Osteoblast (primary cell): ENCODE results near the gene FAM20C. TPM values are rescaled to one million over a fixed set of nuclear protein-coding genes. Genes with fewer than 3 reads are reported as not detected.

Experiments
- DNase-seq: peaks from one replicate; pipeline ENCODE4 v3.0.0; 2011; ENCODE audit warnings: low spot score, mixed read lengths; ENCODE audit not compliant: insufficient read length; ENCODE audit errors: missing footprints
- H2AFZ ChIP-seq: 2 replicates; pipeline ENCODE4 v1.6.0; 2011; ENCODE audit warnings: mild to moderate bottlenecking, low read length
- H3K27ac ChIP-seq: 2 replicates; pipeline ENCODE4 v1.5.1; 2011; ENCODE audit warnings: mild to moderate bottlenecking, low read depth, low read length, moderate library complexity
- H3K27me3 ChIP-seq: 2 replicates; pipeline ENCODE4 v1.6.0; 2012; ENCODE audit warnings: mild to moderate bottlenecking, control low read depth, inconsistent platforms, low read length, moderate library complexity; ENCODE audit not compliant: insufficient read depth
- H3K36me3 ChIP-seq: 2 replicates; pipeline ENCODE4 v1.5.1; 2011; ENCODE audit warnings: mild to moderate bottlenecking, low read length, control low read depth, moderate library complexity; ENCODE audit not compliant: insufficient read depth
- H3K4me1 ChIP-seq: 2 replicates; pipeline ENCODE4 v1.5.1; 2011; ENCODE audit warnings: mild to moderate bottlenecking, low read length, control low read depth, moderate library complexity; ENCODE audit not compliant: insufficient read depth
- H3K4me2 ChIP-seq: 2 replicates; pipeline ENCODE4 v1.6.0; 2011; ENCODE audit warnings: mild to moderate bottlenecking, low read length; ENCODE audit not compliant: insufficient read depth
- H3K4me3 ChIP-seq: fragments of 200-600 bp; sonication (generic); 3 replicates; pipeline ENCODE4 v1.5.1; 2012; ENCODE audit warnings: mild to moderate bottlenecking, low read length, inconsistent platforms; ENCODE audit not compliant: insufficient read depth
- H3K79me2 ChIP-seq: 2 replicates; pipeline ENCODE4 v1.6.0; 2012; ENCODE audit warnings: mild to moderate bottlenecking, low read length, control low read depth, inconsistent platforms; ENCODE audit not compliant: insufficient read depth
- H3K9me3 ChIP-seq: 2 replicates; pipeline ENCODE4 v1.5.1; 2011; ENCODE audit warnings: low read depth, low read length, control low read depth
- H4K20me1 ChIP-seq: 2 replicates; pipeline ENCODE4 v1.6.0; 2012; ENCODE audit warnings: mild to moderate bottlenecking, low read length, control low read depth; ENCODE audit not compliant: insufficient read depth
- CTCF ChIP-seq: IDR thresholded peaks from 2 replicates; pipeline ENCODE4 v1.5.1; 2011; ENCODE audit warnings: mild to moderate bottlenecking, low read depth, low read length, moderate library complexity; ENCODE audit errors: extremely low read depth
- total RNA-seq: library from RNA; depleted of rRNA; stranded (reverse); fragments of >200 nt; gene quantifications from 2 replicates; pipeline ENCODE4 v1.2.3, GENCODE V29; 2012

The FAM20C gene
- total RNA-seq, 1 donor, result 46.0 TPM

DNA sequence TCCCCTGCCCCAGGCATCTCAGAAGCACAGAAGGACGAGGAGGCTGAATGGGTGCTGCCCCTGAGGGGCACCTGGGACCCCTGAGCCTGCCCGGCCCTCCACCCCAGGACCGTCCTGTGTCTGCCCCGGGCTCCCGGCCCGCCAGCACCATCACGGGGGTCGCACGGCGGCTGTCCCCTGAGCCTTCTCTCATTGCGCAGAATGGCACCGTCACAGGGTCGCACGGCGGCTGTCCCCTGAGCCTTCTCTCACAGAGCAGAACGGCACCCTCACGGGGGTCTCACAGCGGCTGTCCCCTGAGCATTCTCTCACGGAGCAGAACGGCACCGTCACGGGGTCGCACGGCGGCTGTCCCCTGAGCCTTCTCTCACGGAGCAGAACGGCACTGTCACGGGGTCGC lies 31.5 kb downstream of the FAM20C start:
- Histone ChIP-seq H3K4me2 (no peak overlapping the region), H3K27ac (no peak overlapping the region), H2AFZ (no peak overlapping the region), H3K36me3 (peaks cover 25% of the 10 kb centered on the region), H4K20me1 (peaks cover 56% of the 10 kb centered on the region), H3K79me2 (peaks cover 42% of the 10 kb centered on the region), H3K4me1 (peaks cover 20% of the 10 kb centered on the region), H3K9me3 (no peaks in the 10 kb centered on the region), H3K27me3 (no peaks in the 10 kb centered on the region), H3K4me3 (no peak overlapping the region)
- no peak for TF ChIP-seq CTCF
- DNase-seq, result no peak

GRCh38 chr7:226281-226895 lies 34.0 kb downstream of the FAM20C start:
- no peak overlapping the region for H3K4me3 ChIP-seq
- no peak for TF ChIP-seq CTCF
- H3K27ac ChIP-seq, result peak overlapping the region; percentile 37
- H3K27me3 ChIP-seq, result no peaks in the 10 kb centered on the region
- peaks cover 29% of the 10 kb centered on the region for H3K36me3 ChIP-seq
- peaks cover 50% of the 10 kb centered on the region for H3K79me2 ChIP-seq
- no peak overlapping the region for H3K4me2 ChIP-seq
- H4K20me1 ChIP-seq, result peaks cover 59% of the 10 kb centered on the region
- H3K4me1 ChIP-seq, result peaks cover 34% of the 10 kb centered on the region
- H3K9me3 ChIP-seq, result no peaks in the 10 kb centered on the region
- H2AFZ ChIP-seq, result no peak overlapping the region
- peak; percentile 98 for DNase-seq

DNA sequence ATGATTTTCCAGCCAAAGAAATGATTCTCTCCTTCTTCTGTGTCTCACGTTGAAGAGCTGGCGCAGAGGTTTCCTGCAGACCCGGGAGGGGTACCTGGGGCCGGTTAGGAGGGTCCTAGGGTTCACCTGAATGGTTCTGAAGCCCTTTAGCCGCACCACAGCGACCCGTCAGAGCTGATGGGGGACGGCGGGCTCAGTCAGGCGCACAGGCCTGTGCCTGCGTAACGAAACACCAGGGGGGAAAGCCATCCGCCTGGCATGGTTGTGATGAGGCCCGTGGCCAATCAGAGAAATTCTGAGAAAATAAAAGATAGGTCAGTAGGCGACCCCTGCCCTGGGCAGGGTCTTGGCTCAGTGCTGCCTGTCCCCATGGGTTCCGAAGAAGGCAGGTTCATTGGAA lies 35.6 kb downstream of the FAM20C start:
- Histone ChIP-seq H4K20me1 (peaks cover 64% of the 10 kb centered on the region), H2AFZ (no peak overlapping the region), H3K4me3 (no peak overlapping the region), H3K9me3 (no peaks in the 10 kb centered on the region), H3K27me3 (no peaks in the 10 kb centered on the region), H3K79me2 (peaks cover 57% of the 10 kb centered on the region), H3K27ac (no peak overlapping the region), H3K36me3 (peaks cover 33% of the 10 kb centered on the region), H3K4me1 (peaks cover 49% of the 10 kb centered on the region), H3K4me2 (no peak overlapping the region)
- DNase-seq, result no peak
- no peak for TF ChIP-seq CTCF

DNA sequence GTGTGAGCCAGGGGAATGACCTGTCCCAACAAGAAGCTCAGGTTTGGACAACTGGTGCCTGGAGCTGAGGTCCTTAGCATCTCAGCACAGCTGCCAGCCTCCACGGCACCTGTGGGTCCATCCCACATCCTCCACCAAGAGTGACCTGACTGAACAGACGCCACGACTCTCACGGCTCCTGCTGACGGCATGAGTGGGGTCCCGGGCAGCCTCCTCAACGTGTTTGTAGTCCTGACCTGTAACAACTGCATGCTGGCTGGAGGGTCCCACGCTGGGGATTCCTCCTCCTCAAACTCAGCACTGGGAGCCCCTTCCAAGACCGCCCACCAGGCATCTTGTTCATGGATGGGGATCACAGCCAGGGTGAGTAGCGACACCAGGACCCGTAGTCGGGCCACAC lies 36.2 kb downstream of the FAM20C start:
- Histone ChIP-seq H3K79me2 (peaks cover 62% of the 10 kb centered on the region), H3K4me1 (peaks cover 52% of the 10 kb centered on the region), H3K4me2 (no peak overlapping the region), H3K4me3 (no peak overlapping the region), H3K27ac (peak overlapping the region; percentile 65), H3K9me3 (no peaks in the 10 kb centered on the region), H2AFZ (no peak overlapping the region), H3K27me3 (no peaks in the 10 kb centered on the region), H3K36me3 (peaks cover 39% of the 10 kb centered on the region), H4K20me1 (peaks cover 64% of the 10 kb centered on the region)
- DNase-seq, result no peak
- no peak for TF ChIP-seq CTCF
